NB4 (cell line): ENCODE measurements around the gene FHIT.

Source experiments
- DNase-seq: peaks from one replicate; pipeline ENCODE4 v3.0.0; 2010; ENCODE audit warnings: low read depth
- H3K4me3 ChIP-seq: one replicate; pipeline ENCODE4 v1.5.1; 2011; ENCODE audit warnings: mild to moderate bottlenecking, low read depth, low read length, moderate library complexity
- CTCF ChIP-seq: IDR thresholded peaks from one replicate; pipeline ENCODE4 v1.5.1; 2012; ENCODE audit warnings: low read depth, low read length
- MAX ChIP-seq: IDR thresholded peaks from 2 replicates; pipeline ENCODE4 v1.6.1; 2011; ENCODE audit warnings: low read depth, low read length
- MYC ChIP-seq: IDR thresholded peaks from 2 replicates; pipeline ENCODE4 v1.6.1; 2011; ENCODE audit warnings: low read depth, low read length
- POLR2A ChIP-seq: IDR thresholded peaks from 2 replicates; pipeline ENCODE4 v1.6.1; 2011; ENCODE audit warnings: mild to moderate bottlenecking; ENCODE audit not compliant: insufficient read length; ENCODE audit errors: extremely low read depth

The FHIT gene

GRCh38 chr3:59798372-59799086 lies 1452.7 kb downstream of the FHIT start:
- H3K4me3 ChIP-seq, result no peak overlapping the region
- no peak for DNase-seq
- TF ChIP-seq MYC (no peak), POLR2A (no peak), CTCF (no peak), MAX (no peak)

GRCh38 chr3:59797533-59797932 lies 1453.7 kb downstream of the FHIT start:
- H3K4me3 ChIP-seq, result no peak overlapping the region
- TF ChIP-seq POLR2A (no peak), MAX (no peak), CTCF (no peak), MYC (no peak)
- DNase-seq, result no peak

- no peak for DNase-seq
- H3K4me3 ChIP-seq, result no peak overlapping the region
- no peak for TF ChIP-seq MAX
Measured at GRCh38 chr3:59796456-59796855, 1454.8 kb downstream of the FHIT start.

GRCh38 chr3:59795756-59796155 lies 1455.5 kb downstream of the FHIT start:
- no peak overlapping the region for H3K4me3 ChIP-seq
- TF ChIP-seq POLR2A (no peak), CTCF (no peak), MYC (no peak)
- no peak for DNase-seq

- no peak for DNase-seq
- TF ChIP-seq CTCF, result no peak
- TF ChIP-seq MAX, result no peak
- no peak for TF ChIP-seq POLR2A
- TF ChIP-seq MYC, result no peak
- no peak overlapping the region for H3K4me3 ChIP-seq
Measured at GRCh38 chr3:59793976-59794375, 1457.3 kb downstream of the FHIT start.

- H3K4me3 ChIP-seq, result no peak overlapping the region
- TF ChIP-seq POLR2A, result no peak
- no peak for TF ChIP-seq CTCF
- no peak for TF ChIP-seq MAX
- TF ChIP-seq MYC, result no peak
- DNase-seq, result no peak
Measured at GRCh38 chr3:59791774-59792308, 1459.4 kb downstream of the FHIT start.
